Measurements from ENCODE around the gene FAM83E. TPM values are rescaled to one million over a fixed set of nuclear protein-coding genes. Genes with fewer than 3 reads are reported as not detected.

The FAM83E gene
- total and polyA plus RNA-seq, 10 of the 15 experiments (the other 5 are each of a cell fraction or from before 2014, with no cell fraction given): 0.14 to 2.5 (median 0.33) TPM; not detected in 4

- TF ChIP-seq IKZF1 (conservative IDR thresholded peaks at IDR 0.05) (0 out of 2 replicates have a peak, but pooled peaks have one; percentile 5), SMAD5 (IDR thresholded peaks at IDR 0.05; ENCODE audit: low read depth) (no peak), E4F1 (IDR thresholded peaks at IDR 0.05; ENCODE audit: borderline replicate concordance, partially characterized antibody) (no peak), TCF3 (IDR thresholded peaks at IDR 0.05; ENCODE audit: borderline replicate concordance, insufficient read depth, low read depth, low read length) (no peak), ZNF384 (IDR thresholded peaks at IDR 0.05; ENCODE audit: borderline replicate concordance, low read depth, low read length) (no peak), HDGF (IDR thresholded peaks at IDR 0.05) (peak; percentile 92), BMI1 (IDR thresholded peaks at IDR 0.05; ENCODE audit: borderline replicate concordance) (no peak), CBX3 (IDR thresholded peaks at IDR 0.05; ENCODE audit: borderline replicate concordance, low read depth) (no peak)
- TF ChIP-seq, protein P1, sequence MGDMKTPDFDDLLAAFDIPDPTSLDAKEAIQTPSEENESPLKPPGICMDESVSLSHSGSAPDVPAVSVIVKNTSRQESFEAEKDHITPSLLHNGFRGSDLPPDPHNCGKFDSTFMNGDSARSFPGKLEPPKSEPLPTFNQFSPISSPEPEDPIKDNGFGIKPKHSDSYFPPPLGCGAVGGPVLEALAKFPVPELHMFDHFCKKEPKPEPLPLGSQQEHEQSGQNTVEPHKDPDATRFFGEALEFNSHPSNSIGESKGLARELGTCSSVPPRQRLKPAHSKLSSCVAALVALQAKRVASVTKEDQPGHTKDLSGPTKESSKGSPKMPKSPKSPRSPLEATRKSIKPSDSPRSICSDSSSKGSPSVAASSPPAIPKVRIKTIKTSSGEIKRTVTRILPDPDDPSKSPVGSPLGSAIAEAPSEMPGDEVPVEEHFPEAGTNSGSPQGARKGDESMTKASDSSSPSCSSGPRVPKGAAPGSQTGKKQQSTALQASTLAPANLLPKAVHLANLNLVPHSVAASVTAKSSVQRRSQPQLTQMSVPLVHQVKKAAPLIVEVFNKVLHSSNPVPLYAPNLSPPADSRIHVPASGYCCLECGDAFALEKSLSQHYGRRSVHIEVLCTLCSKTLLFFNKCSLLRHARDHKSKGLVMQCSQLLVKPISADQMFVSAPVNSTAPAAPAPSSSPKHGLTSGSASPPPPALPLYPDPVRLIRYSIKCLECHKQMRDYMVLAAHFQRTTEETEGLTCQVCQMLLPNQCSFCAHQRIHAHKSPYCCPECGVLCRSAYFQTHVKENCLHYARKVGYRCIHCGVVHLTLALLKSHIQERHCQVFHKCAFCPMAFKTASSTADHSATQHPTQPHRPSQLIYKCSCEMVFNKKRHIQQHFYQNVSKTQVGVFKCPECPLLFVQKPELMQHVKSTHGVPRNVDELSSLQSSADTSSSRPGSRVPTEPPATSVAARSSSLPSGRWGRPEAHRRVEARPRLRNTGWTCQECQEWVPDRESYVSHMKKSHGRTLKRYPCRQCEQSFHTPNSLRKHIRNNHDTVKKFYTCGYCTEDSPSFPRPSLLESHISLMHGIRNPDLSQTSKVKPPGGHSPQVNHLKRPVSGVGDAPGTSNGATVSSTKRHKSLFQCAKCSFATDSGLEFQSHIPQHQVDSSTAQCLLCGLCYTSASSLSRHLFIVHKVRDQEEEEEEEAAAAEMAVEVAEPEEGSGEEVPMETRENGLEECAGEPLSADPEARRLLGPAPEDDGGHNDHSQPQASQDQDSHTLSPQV (IDR thresholded peaks at IDR 0.05): no peak
- TF ChIP-seq, protein P2, sequence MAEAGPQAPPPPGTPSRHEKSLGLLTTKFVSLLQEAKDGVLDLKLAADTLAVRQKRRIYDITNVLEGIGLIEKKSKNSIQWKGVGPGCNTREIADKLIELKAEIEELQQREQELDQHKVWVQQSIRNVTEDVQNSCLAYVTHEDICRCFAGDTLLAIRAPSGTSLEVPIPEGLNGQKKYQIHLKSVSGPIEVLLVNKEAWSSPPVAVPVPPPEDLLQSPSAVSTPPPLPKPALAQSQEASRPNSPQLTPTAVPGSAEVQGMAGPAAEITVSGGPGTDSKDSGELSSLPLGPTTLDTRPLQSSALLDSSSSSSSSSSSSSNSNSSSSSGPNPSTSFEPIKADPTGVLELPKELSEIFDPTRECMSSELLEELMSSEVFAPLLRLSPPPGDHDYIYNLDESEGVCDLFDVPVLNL (IDR thresholded peaks at IDR 0.05; ENCODE audit: low read depth, low read length): no peak
These were observed 21.3 kb upstream of the FAM83E start (continued) for GRCh38 chr19:48635966-48636858.

Measured in GM12878 (cell line).